OCI-LY7 (cell line): ENCODE data around the gene MYL5.

Experiments
- EZH2phosphoT487 ChIP-seq: fragments of 200-600 bp; sonication (generic); IDR thresholded peaks from 2 replicates; pipeline ENCODE4 v1.6.1; 2018; ENCODE audit warnings: low read depth, borderline replicate concordance, mild to moderate bottlenecking, mixed run types, antibody characterized with exemption, low read length, moderate library complexity, mixed read lengths
- TF ChIP-seq, protein P1 (sequence below): fragments of 200-600 bp; sonication (generic); conservative IDR thresholded peaks from 2 replicates; pipeline ENCODE4 v1.5.1; 2014; ENCODE audit warnings: mild to moderate bottlenecking, antibody characterized with exemption, low read length, moderate library complexity, mixed read lengths

DNA sequence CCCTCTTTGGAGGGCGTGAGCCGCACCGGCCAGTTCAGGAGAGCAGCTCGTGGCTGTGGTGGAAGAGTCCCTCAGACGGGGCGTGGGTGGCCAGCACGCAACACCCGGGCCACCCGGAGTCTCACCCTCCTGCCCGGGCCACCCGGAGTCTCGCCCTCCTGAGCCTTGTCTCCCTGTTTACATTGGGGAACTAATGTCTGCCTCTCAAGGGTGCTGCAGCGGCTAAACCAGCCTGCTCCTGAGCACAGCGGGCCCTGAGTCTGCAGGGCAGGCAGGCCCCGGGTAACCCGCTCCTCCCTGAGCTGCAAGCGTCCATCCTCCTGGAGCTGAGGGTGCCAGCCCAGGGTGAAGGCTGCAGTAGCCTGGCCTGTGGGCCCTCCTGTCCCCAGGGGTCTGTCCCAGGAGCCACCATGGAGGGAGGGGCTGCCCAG, 46.0 kb upstream of the MYL5 start:
- TF ChIP-seq, protein P1, sequence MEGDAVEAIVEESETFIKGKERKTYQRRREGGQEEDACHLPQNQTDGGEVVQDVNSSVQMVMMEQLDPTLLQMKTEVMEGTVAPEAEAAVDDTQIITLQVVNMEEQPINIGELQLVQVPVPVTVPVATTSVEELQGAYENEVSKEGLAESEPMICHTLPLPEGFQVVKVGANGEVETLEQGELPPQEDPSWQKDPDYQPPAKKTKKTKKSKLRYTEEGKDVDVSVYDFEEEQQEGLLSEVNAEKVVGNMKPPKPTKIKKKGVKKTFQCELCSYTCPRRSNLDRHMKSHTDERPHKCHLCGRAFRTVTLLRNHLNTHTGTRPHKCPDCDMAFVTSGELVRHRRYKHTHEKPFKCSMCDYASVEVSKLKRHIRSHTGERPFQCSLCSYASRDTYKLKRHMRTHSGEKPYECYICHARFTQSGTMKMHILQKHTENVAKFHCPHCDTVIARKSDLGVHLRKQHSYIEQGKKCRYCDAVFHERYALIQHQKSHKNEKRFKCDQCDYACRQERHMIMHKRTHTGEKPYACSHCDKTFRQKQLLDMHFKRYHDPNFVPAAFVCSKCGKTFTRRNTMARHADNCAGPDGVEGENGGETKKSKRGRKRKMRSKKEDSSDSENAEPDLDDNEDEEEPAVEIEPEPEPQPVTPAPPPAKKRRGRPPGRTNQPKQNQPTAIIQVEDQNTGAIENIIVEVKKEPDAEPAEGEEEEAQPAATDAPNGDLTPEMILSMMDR, result no peak
- no peak for TF ChIP-seq EZH2phosphoT487
